GM12892 (cell line): ENCODE results near the gene MAN1A1.

Source experiments
- POLR2A ChIP-seq: IDR thresholded peaks from 2 replicates; pipeline ENCODE4 v1.6.1; 2011; ENCODE audit warnings: low read depth, low read length, control low read depth
- POLR2AphosphoS5 ChIP-seq: IDR thresholded peaks from 2 replicates; pipeline ENCODE4 v1.6.1; 2011; ENCODE audit warnings: low read depth, low read length, control low read depth

GRCh38 chr6:119310486-119311036 is 39.0 kb downstream of the MAN1A1 start:
- TF ChIP-seq POLR2A (no peak), POLR2AphosphoS5 (no peak)
